Activated CD4-positive, alpha-beta T cell treated with anti-CD3 and anti-CD28 coated beads, Interleukin-2, amount 10 ng/mL, durations not matched to agents 24 days and 14 days (primary cell): ENCODE measurements around the gene SULT1C2. TPM values are rescaled to one million over a fixed set of nuclear protein-coding genes. Genes with fewer than 3 reads are reported as not detected.

Source experiments
- DNase-seq: peaks from one replicate; pipeline ENCODE4 v3.0.0; 2022
- H3K27ac Mint-ChIP-seq: one replicate; pipeline ENCODE4 v1.8.0; 2022; ENCODE audit warnings: mild to moderate bottlenecking, mixed read lengths
- H3K27me3 Mint-ChIP-seq: one replicate; pipeline ENCODE4 v1.8.0; 2022; ENCODE audit warnings: mixed read lengths
- H3K36me3 Mint-ChIP-seq: one replicate; pipeline ENCODE4 v1.8.0; 2022; ENCODE audit warnings: low read depth, mild to moderate bottlenecking, mixed read lengths
- H3K4me1 Mint-ChIP-seq: one replicate; pipeline ENCODE4 v1.8.0; 2021; ENCODE audit warnings: mixed read lengths
- H3K4me3 Mint-ChIP-seq: one replicate; pipeline ENCODE4 v1.8.0; 2022; ENCODE audit warnings: mild to moderate bottlenecking, moderate library complexity, mixed read lengths
- H3K9me3 Mint-ChIP-seq: one replicate; pipeline ENCODE4 v1.8.0; 2021; ENCODE audit warnings: mixed read lengths
- intact Hi-C: fragments of 100-400 bp; cut with micrococcal nuclease; formaldehyde crosslinking; loops from one replicate; pipeline ENCODE4 v1.15.1; 2023
- total RNA-seq: library from RNA; stranded (reverse); gene quantifications from 2 replicates; pipeline ENCODE4 v1.2.3, GENCODE V29; 2022

SULT1C2 gene
- total RNA-seq, 1 donor from 2014 or later = not detected

DNA sequence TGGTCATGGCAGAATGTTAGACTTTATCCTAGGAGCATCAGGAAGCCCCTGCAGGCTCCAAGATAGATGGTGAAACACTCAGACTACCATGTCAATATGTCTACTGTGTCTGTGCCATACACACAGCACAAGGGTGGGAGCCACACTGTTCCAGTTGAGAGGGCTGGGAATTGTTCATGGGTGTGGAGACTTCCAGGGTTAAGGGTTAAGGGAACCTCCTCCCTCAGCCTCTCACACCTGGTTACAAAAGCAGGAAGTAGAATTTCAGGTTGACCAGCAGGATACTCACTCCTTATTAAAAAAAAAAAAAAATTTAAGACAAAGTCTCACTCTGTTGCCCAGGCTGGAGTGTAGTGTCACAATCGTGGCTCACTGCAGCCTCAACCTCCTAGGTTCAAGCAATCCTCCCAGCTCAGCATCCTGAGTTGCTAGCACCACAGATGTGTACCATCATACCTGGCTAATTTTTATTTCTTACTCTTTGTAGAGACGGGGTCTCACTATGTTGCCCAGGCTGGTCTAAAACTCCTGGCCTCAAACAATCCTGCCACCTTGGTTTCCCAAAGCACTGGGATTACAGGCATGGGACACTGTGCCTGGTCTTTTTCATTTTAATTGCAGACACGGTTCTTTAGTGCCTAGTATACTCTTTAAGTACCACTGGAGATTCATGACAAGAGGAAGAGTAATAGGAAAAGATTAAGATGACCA, 26.0 kb downstream of the SULT1C2 start:
- intact Hi-C loops = no loop called here
- DNase-seq = no peak
- Mint-ChIP-seq H3K27me3 (peaks cover 1% of the 10 kb centered on the region), H3K4me1 (no peaks in the 10 kb centered on the region), H3K4me3 (no peak overlapping the region), H3K9me3 (no peaks in the 10 kb centered on the region), H3K27ac (no peak overlapping the region), H3K36me3 (no peaks in the 10 kb centered on the region)

DNA sequence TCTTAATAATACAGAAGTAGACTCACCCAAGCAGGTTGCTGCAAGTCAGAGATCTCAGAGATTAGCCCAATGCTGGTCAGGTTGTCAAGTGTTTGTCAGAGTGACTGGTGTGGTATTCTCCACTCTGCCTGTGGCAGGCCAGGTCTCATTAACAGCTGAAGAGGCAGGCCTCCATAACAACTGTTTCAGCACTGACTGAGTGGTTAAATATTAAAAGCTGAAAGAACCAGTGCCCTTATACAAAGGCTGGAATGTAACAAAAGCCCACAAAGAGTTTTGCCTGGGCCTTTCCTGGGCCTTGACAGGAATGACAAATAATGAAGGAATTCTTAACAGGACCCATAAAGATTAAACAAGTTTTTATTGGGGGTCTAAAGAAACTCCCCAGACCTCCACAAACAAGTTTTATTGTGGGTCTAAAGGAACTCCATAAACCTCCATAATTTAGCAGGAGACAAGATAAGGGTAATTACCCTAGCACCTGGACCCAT, 26.8 kb downstream of the SULT1C2 start:
- H3K9me3 Mint-ChIP-seq = no peaks in the 10 kb centered on the region
- H3K27ac Mint-ChIP-seq = no peak overlapping the region
- H3K4me3 Mint-ChIP-seq = no peak overlapping the region
- intact Hi-C loops = no loop called here
- H3K27me3 Mint-ChIP-seq = no peaks in the 10 kb centered on the region
- DNase-seq = no peak
- H3K4me1 Mint-ChIP-seq = no peaks in the 10 kb centered on the region
- H3K36me3 Mint-ChIP-seq = no peaks in the 10 kb centered on the region

DNA sequence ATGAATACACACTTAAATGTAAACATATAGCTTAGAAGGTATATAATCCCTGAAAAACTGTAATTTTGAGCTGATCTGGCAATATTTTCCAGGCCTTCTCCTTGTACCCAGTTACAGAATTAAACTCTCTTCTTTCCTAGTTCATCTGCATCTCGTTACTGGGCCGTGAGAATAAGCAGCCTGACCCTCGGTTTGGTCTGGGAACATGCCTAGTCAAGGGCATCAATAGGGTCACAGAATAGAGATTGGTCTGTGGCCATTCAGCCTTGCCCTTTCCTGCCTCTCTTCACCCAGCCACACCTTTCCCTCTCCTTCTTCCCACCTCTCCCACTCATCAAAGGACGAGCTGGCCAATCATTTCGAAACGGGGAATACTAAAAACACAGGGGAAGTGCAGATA, 27.3 kb downstream of the SULT1C2 start:
- H3K36me3 Mint-ChIP-seq = no peaks in the 10 kb centered on the region
- H3K27me3 Mint-ChIP-seq = no peaks in the 10 kb centered on the region
- no peak for DNase-seq
- intact Hi-C loops = no loop called here
- H3K9me3 Mint-ChIP-seq = no peaks in the 10 kb centered on the region
- no peak overlapping the region for H3K4me3 Mint-ChIP-seq
- H3K27ac Mint-ChIP-seq = no peak overlapping the region
- no peaks in the 10 kb centered on the region for H3K4me1 Mint-ChIP-seq

DNA sequence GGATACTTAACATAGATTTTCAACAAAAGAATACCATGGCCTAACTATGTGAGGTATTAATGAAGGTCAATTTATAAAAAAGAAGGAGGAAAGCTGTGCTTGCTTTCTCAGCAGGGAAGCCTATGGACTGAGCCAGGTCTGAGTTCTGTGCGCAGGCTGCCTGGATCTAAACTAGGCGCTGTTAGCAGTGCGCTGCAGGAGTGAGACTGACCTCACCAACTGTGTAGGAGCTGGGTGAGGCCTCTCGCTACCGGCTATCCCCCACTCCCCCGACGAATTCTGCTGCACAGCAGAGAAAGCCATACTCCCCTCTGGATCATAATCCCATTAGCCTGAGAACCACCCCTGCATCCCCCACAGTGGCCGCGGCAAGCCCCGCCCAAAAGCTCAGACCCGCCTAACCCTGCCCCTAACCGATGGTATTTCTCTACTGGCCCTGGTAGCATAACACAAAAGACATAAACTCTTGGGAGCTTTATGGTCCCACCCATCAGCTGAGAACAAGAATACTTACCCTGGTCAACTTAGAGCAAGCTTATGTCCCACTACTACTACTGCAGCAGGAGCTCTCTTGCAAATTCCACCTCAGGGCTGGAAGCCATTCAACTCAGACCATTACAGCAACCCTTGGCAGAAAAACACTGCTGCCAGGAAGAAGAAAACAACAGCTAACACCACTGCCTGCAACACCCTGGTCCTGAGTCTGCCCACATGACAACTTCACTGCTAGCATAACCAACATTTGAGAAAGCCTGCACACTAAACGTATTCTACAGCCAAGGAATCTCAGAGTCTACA, 28.0 kb downstream of the SULT1C2 start:
- DNase-seq = no peak
- Mint-ChIP-seq H3K36me3 (no peaks in the 10 kb centered on the region), H3K27me3 (no peaks in the 10 kb centered on the region), H3K27ac (no peak overlapping the region), H3K9me3 (no peaks in the 10 kb centered on the region), H3K4me3 (no peak overlapping the region), H3K4me1 (no peaks in the 10 kb centered on the region)
- intact Hi-C loops = no loop called here

DNA sequence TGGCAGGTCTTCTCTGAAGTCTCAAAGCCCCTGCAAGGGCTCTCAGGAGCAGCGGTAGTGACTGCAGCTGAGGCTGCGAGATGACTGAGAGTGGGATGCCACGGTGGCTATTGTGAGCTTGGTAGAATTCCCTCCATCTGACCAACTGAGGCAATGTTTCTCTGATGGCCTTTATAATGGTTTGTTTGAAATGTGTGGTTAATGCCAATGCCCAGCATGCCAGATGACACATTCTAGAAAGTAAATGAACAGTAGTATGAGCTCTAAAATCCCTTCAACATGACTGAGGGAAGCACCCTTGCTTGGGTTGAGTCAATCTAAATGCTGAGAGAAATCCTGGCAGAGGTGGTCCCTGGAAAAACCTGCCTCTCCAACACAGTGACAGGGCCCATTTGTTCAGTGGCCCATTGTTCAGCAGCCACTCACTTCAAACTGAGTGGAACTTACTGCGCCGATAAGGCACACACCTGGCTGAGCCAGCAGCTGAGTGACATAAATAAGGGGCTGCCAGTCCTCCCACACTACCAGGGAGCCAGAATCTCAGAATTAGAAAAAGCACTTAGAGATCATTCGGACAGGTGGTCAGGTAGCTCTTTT, 31.7 kb downstream of the SULT1C2 start:
- DNase-seq = no peak
- H3K36me3 Mint-ChIP-seq = no peaks in the 10 kb centered on the region

DNA sequence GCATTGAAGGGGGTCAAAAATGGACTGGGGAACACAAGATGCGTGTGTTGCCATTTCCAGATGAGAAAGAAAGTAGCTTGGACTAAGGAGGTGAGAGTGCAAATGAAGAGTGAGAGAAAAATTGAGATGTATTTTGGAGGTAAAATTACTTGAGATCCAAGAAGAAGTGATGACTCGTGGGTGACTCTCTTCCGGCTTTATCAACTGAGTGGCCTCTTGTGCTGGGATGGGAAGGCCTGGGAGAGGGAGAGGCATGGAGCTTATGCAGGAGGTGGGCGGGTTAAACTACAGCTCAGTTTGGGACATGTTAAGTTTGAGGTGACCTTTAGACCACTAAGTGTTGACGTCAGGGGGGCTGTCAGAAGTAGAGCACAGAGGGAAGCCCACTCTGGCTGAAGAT, 34.9 kb downstream of the SULT1C2 start:
- intact Hi-C loops = no loop called here
- Mint-ChIP-seq H3K27ac (no peak overlapping the region), H3K9me3 (no peaks in the 10 kb centered on the region)

More for the DNA sequence above, 31.7 kb downstream of the SULT1C2 start:
- no peaks in the 10 kb centered on the region for H3K4me1 Mint-ChIP-seq
- H3K27ac Mint-ChIP-seq = no peak overlapping the region
- no peaks in the 10 kb centered on the region for H3K9me3 Mint-ChIP-seq
- peaks cover 3% of the 10 kb centered on the region for H3K27me3 Mint-ChIP-seq
- intact Hi-C loops = no loop called here
- H3K4me3 Mint-ChIP-seq = no peak overlapping the region

DNA sequence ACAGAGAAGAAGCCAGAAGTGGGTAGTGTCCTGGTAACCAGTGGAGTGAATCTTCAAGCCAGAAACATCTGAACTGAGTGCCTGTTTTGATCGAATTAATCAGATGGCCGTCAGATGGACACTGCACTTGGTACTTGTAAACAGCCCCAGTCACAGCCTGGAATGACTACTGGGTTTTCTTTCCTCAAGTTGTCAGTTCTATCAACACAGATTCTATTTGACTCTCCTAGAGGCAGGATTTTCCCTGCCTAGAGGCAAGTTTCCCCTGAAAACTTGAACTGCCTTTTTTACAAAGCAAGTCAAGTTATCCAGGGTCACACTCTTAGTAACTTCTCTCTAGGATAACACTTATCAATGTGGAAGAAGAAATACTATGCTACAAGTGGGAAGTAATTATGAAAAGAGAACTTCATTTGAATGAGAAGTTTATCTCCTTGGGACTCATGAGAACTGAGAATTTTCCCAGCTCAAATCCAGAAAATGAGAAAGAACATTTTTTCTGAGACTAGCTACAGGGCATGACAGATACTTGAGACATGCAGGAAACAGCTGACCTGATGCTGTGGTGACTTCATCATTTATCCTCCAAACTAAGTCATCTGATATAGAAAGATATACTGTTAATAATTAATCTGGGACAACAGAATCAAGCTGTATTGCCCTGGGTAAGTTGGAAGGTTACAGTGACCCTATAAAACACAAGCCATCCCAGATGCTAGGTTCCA, 36.0 kb downstream of the SULT1C2 start:
- H3K27me3 Mint-ChIP-seq = peaks cover 3% of the 10 kb centered on the region
- no peaks in the 10 kb centered on the region for H3K9me3 Mint-ChIP-seq
- no peak overlapping the region for H3K4me3 Mint-ChIP-seq
- H3K4me1 Mint-ChIP-seq = no peaks in the 10 kb centered on the region
- intact Hi-C loops = no loop called here
- no peak overlapping the region for H3K27ac Mint-ChIP-seq
- no peaks in the 10 kb centered on the region for H3K36me3 Mint-ChIP-seq
- no peak for DNase-seq

More for the DNA sequence above, 34.9 kb downstream of the SULT1C2 start:
- peaks cover 3% of the 10 kb centered on the region for H3K27me3 Mint-ChIP-seq
- H3K4me1 Mint-ChIP-seq = no peaks in the 10 kb centered on the region
- DNase-seq = no peak
- H3K4me3 Mint-ChIP-seq = no peak overlapping the region
- H3K36me3 Mint-ChIP-seq = no peaks in the 10 kb centered on the region

DNA sequence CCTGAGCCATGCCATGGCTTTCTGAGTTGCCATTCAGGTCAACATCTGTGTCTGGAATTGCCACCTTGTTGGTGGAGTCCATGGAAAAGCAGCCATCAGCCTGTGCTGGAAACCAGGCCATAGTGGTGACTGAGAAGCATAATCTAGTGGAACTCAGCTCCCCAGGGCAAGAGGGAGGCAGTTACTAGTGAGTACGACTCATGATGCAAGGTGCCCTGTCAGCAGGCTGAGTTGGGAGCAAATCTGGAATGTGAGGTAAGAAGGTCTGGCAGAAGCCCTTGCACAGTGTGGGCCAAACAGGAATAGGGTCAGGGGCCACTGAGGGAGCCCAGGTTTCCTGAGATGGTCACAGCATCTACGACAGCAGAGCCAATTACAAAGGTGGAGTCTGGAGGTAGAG, 37.1 kb downstream of the SULT1C2 start:
- H3K4me1 Mint-ChIP-seq = no peaks in the 10 kb centered on the region
- no peaks in the 10 kb centered on the region for H3K36me3 Mint-ChIP-seq
- peaks cover 5% of the 10 kb centered on the region for H3K27me3 Mint-ChIP-seq
- H3K9me3 Mint-ChIP-seq = no peaks in the 10 kb centered on the region
- DNase-seq = no peak
- no peak overlapping the region for H3K4me3 Mint-ChIP-seq
- intact Hi-C loops = no loop called here
- no peak overlapping the region for H3K27ac Mint-ChIP-seq

DNA sequence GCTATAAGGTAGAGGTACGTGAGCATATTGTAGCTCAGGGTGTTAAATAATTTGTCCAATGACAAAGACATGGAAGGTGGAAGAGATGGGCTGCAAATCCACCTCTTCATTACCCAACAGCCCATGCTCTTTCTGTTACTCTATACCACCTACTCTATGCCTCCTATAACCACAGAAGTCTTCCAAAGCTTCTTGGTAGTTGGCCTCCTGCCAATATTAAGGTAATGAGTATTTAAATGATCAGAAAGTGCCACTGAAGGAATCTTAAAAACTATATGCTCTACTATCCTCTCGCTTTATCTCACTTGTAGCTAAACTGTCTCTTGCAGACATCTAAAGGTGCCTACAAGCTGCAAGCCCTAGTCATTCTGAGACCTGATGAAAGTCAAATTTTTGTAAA, 41.1 kb downstream of the SULT1C2 start:
- peaks cover 5% of the 10 kb centered on the region for H3K27me3 Mint-ChIP-seq
- no peaks in the 10 kb centered on the region for H3K4me1 Mint-ChIP-seq
- no peak overlapping the region for H3K4me3 Mint-ChIP-seq
- H3K27ac Mint-ChIP-seq = no peak overlapping the region
- no peaks in the 10 kb centered on the region for H3K36me3 Mint-ChIP-seq
- intact Hi-C loops = no loop called here
- DNase-seq = no peak
- H3K9me3 Mint-ChIP-seq = no peaks in the 10 kb centered on the region

DNA sequence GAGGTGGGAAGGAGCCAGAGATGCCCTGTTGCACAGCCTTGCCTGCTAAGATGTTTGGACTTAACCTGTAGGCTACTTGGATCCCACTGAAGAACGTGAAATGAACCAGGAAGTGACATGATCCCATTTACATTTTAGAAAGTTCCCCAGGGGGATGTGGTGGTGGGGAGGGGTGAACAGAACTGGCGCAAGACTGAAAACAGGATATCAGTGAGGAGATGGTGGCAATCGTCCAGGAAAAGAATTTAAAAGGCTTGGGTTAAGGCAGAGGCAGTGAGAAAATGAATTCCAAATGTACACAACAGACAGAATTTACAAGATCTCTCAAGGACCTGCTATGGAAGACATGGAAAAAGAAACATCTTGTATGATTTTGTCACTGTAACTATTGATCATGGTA, 42.3 kb downstream of the SULT1C2 start:
- DNase-seq = no peak
- H3K27ac Mint-ChIP-seq = no peak overlapping the region
- H3K4me3 Mint-ChIP-seq = no peak overlapping the region
- no peaks in the 10 kb centered on the region for H3K36me3 Mint-ChIP-seq
- no peaks in the 10 kb centered on the region for H3K4me1 Mint-ChIP-seq
- intact Hi-C loops = no loop called here
- peaks cover 7% of the 10 kb centered on the region for H3K27me3 Mint-ChIP-seq
- H3K9me3 Mint-ChIP-seq = no peaks in the 10 kb centered on the region

DNA sequence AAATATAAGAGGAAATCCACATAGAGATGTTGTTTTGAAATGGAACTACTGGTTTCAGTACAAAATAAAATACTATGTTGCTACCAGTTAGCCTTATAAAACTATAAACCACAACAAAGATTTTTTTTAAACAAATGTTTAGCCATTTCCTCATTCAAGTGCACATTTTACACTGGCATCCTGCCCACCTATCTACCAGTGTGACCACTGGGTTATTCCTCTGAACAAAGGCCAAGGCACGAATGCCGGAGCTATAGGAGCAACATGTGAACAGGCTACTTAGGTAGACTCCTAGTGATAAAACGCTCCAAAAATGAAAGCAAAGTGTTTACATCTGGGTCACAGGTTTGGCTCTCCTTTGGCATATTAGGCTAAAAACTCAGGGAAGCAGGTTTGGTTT, 57.3 kb downstream of the SULT1C2 start:
- no peak overlapping the region for H3K27ac Mint-ChIP-seq
- no peaks in the 10 kb centered on the region for H3K9me3 Mint-ChIP-seq
- intact Hi-C loops = no loop called here
- no peaks in the 10 kb centered on the region for H3K4me1 Mint-ChIP-seq
- H3K27me3 Mint-ChIP-seq = peaks cover 20% of the 10 kb centered on the region
- DNase-seq = no peak
- H3K4me3 Mint-ChIP-seq = no peak overlapping the region
- no peaks in the 10 kb centered on the region for H3K36me3 Mint-ChIP-seq

DNA sequence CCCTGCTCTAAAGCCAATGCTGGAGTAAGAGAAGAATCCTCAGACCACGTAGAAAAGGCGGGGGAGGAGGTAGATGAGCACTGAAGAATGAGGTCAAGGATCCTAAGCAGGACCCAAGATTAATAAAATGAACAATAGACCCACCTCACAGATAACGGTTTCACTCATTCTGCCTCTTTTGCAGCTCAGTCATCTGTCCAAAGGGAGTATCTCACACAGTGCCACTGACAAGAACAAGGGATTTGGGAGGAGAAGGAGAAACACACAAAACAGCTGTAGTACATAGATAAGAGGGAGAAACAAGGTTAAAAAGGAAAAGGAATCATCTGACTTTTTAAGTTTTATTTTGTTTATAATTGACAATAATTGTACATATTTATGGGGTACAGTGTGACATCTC, 58.1 kb downstream of the SULT1C2 start:
- no peaks in the 10 kb centered on the region for H3K4me1 Mint-ChIP-seq
- H3K36me3 Mint-ChIP-seq = no peaks in the 10 kb centered on the region
- peaks cover 22% of the 10 kb centered on the region for H3K27me3 Mint-ChIP-seq
- DNase-seq = no peak
- no peak overlapping the region for H3K27ac Mint-ChIP-seq
- intact Hi-C loops = no loop called here
- H3K9me3 Mint-ChIP-seq = no peaks in the 10 kb centered on the region
- no peak overlapping the region for H3K4me3 Mint-ChIP-seq

DNA sequence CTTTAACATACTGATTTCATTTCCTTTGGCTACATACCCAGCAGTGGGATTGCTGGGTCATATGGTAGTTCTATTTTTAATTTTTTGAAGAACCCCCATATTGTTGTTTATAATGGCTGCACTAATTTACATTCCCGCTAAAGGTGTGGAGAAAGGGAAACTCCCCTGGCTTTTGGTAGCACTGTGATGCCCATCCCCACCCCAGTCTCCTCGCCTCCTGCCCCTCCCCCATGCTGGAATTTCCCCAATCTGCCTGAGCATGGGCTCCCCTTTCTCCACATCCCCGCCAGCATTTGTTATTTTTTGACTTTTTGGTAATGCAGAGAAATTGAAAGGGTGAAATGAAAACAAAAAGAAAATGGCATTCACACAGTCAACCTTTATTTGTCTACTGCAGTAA, 59.1 kb downstream of the SULT1C2 start:
- intact Hi-C loops = no loop called here
- Mint-ChIP-seq H3K36me3 (no peaks in the 10 kb centered on the region), H3K27me3 (peaks cover 16% of the 10 kb centered on the region), H3K27ac (no peak overlapping the region), H3K9me3 (no peaks in the 10 kb centered on the region), H3K4me1 (no peaks in the 10 kb centered on the region), H3K4me3 (no peak overlapping the region)
- no peak for DNase-seq
